H1 (cell line): ENCODE results near the gene GMPR2. TPM values are rescaled to one million over a fixed set of nuclear protein-coding genes. Genes with fewer than 3 reads are reported as not detected.

Experiments used
- POU5F1 ChIP-seq: IDR thresholded peaks from 2 replicates; pipeline ENCODE4 v1.6.1; 2011; ENCODE audit warnings: low read depth, mild to moderate bottlenecking, low read length, moderate library complexity
- RFX5 ChIP-seq: IDR thresholded peaks from 2 replicates; pipeline ENCODE4 v1.6.1; 2011; ENCODE audit warnings: low read depth, low read length, improper control_type of control experiment, borderline replicate concordance
- YY1 ChIP-seq: IDR thresholded peaks from 2 replicates; pipeline ENCODE4 v1.6.1; 2011; ENCODE audit warnings: low read depth, mild to moderate bottlenecking, low read length
- polyA plus RNA-seq, 7 experiments: library from polyadenylated mRNA; depleted of rRNA in 3 of 7; stranded (reverse) in 5 of 7; unstranded in 2 of 7; fragments of >200 nt in 5 of 7; fragments of 200-250 nt in 2 of 7; gene quantifications; 1 replicate in 5 of 7; 2 replicates in 1 of 7; 4 replicates in 1 of 7; pipeline versions ENCODE4 v1.2.1 to v1.2.3, GENCODE V29; 2011 to 2013; ENCODE audit warnings: missing spikeins in 2 of 7, mixed read lengths in 2 of 7
- total RNA-seq: library from RNA; stranded (reverse); fragmentation: NEBNext Ultra II Directional; extraction: Animal tissue kit (Norgen Biotek cat#: 25700); gene quantifications from 2 replicates; pipeline ENCODE4 v1.2.1, GENCODE V29; 2021

Gene GMPR2
- total and polyA plus RNA-seq, 2 of the 8 experiments (the other 6 are each of a cell fraction or from before 2014, with no cell fraction given), result 61.6 to 85.3 TPM

DNA sequence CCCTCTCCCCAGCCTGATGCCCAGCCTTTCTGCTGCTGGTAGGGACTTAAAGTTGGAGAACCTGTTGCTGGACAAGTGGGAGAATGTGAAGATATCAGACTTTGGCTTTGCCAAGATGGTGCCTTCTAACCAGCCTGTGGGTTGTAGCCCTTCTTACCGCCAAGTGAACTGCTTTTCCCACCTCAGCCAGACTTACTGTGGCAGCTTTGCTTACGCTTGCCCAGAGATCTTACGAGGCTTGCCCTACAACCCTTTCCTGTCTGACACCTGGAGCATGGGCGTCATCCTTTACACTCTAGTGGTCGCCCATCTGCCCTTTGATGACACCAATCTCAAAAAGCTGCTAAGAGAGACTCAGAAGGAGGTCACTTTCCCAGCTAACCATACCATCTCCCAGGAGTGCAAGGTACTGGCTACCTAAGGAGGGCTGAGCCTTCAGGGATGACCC is 25.6 kb upstream of the GMPR2 start (continued):
- no peak for TF ChIP-seq POU5F1
- no peak for TF ChIP-seq RFX5
- TF ChIP-seq YY1, result no peak
- TF ChIP-seq, all 59 proteins: peak for 0
